Measurements from ENCODE around the gene TBC1D22A.

TBC1D22A gene

DNA sequence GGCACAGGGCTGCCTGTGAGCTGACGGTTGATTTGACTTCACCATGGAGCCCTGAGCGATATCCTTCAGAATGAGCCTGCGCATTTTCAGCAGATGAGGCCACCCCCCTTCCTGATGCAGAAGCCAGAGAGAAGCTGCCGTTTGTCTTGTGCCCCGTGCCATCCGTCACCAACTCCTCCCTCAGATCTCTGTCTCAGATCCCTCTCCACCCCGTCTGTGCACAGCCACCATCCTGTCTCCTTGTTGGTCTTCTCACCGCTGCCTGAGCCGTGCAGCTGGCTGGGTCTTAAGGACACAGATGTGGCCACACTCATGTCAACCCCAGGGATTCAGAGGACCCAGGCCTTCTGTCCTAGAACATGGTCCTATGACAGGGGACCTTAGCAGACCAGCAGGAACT is 293.9 kb downstream of the TBC1D22A start:
- TF ChIP-seq, protein P1, sequence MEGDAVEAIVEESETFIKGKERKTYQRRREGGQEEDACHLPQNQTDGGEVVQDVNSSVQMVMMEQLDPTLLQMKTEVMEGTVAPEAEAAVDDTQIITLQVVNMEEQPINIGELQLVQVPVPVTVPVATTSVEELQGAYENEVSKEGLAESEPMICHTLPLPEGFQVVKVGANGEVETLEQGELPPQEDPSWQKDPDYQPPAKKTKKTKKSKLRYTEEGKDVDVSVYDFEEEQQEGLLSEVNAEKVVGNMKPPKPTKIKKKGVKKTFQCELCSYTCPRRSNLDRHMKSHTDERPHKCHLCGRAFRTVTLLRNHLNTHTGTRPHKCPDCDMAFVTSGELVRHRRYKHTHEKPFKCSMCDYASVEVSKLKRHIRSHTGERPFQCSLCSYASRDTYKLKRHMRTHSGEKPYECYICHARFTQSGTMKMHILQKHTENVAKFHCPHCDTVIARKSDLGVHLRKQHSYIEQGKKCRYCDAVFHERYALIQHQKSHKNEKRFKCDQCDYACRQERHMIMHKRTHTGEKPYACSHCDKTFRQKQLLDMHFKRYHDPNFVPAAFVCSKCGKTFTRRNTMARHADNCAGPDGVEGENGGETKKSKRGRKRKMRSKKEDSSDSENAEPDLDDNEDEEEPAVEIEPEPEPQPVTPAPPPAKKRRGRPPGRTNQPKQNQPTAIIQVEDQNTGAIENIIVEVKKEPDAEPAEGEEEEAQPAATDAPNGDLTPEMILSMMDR (IDR thresholded peaks at IDR 0.05; ENCODE audit: extremely low read depth, missing control alignments): no peak
- DNase-seq (ENCODE audit: low spot score): no peak

DNA sequence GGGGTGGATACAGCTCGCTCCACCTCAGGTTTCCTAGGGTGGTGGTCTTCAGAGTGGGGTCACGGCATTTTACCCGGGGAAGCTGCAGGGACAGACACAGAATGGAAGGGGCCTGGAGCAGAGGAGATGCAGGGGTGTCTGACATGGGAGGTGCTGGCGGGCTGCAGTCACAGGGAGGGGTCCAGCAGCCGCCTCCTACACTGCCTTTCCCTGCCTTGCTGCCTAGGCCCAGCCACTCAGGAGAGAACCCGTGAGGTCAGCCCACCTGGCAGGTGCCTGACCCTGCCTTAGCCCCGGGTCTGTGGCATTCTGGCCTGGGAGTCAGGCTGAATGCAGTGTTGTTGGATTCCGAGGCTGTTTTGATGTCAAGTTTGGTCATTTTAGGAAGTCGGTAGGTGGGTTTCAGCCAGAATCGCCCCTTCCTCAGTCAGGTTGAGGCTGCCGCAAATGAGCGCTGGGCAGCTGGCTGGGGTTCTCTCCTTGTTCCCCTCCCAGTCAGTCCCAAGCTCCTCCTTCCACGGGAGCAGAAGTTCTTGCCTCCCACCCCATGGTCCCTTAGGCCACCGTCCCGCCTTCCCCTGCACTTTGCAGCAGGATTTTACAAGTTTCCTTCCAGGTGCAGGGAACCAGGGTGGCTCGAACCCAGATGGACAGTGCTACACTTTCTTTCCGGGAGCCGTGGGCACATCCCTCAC is 294.5 kb downstream of the TBC1D22A start:
- TF ChIP-seq, protein P1 (IDR thresholded peaks at IDR 0.05; ENCODE audit: extremely low read depth, missing control alignments): no peak
- DNase-seq (ENCODE audit: low spot score): no peak

DNA sequence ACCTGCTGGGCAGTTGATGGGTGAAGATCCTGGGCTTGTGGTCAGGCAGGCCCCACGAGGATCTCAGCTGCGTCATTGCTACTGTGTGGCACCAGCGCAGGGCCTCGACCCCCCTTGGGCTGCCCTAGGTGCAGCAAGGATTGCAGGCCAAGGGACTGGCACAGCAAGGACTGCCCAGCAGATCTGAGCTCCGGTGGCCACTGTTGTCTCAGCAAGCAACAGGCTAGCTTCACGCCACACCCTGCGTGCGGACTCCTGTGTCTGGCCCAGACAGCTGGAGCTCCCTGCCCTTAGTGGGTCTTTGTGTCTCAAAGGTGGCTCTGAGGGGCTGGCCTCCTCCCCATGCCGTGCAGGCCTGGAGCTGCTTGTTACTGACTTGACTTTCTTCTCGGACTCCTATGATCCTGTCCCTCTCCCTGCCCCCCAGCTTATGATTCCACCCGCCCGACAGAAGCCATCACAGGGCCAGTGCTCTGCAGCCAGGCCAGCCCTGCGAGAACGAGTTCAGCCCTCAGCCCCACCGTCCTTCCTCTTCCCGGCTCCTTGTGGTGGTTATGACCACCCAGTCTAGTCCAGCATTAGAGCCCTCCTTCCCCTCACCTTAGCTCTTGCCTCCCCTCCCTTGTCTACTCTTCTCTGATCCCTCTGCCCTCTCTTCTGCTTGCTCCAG is 295.6 kb downstream of the TBC1D22A start:
- TF ChIP-seq, protein P1 (IDR thresholded peaks at IDR 0.05; ENCODE audit: extremely low read depth, missing control alignments): no peak
- DNase-seq (ENCODE audit: low spot score): no peak

DNA sequence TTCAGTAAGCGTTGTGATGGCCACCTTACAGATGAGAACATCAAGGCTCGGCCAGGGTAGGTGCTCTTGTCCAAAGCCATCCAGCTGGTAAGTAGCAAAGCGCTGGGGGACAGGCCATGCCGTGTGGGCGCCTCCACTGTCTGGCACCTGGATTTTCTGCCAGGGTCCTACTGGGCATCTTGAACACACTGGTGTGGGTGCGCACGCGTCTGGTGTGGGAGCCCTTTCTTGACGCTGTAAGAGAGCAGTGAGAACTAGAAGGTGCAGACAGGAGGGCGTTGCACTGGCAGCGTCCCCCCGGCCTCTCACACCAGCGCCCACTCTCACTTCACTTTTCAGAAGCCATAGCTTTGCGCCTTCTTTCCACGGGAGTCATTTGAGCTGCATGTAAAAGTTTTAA is 296.6 kb downstream of the TBC1D22A start:
- TF ChIP-seq, protein P1 (IDR thresholded peaks at IDR 0.05; ENCODE audit: extremely low read depth, missing control alignments): no peak
- no peak for DNase-seq (ENCODE audit: low spot score)

DNA sequence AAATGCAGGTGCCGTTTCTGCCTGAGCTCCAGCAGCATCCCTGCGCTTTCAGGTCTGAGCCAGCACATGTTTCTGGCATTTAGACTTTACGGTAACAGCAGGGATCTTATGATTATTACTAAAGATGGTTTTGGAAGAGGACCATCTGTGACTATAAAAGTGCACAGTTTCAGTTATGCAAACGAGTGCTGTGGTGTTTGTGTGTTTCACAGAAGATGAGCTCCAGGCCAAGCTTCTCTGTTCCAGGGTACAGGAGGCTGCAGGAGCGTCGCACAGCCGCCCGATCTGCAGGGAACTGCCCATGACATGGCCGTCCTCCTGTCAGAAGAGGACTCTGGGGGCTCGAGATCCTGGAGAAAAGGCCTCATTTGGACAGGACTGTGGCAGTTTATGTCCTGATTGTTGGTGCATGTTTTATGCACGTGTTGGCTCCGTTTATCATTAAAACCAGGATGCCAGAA is 297.3 kb downstream of the TBC1D22A start:
- TF ChIP-seq, protein P1 (IDR thresholded peaks at IDR 0.05; ENCODE audit: extremely low read depth, missing control alignments): no peak
- peak; percentile 55 for DNase-seq (ENCODE audit: low spot score)

DNA sequence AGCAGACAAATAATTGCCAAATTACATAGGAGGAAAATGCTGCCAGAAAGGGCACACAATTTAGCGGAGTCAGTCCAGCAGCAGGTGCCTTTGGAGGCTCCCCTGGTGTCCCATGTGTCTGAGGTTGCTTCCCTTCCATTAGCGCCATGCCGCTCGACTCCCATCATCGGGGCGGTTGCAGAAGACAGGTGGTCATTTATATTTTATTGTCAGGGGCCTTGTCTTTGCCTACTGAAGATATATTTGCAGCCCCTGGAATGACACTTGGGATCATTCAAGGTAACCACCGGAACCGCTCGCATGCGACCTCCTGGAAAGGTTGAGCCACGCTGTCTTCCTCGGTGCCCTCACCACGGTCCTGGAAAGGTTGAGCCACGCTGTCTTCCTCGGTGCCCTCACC is 298.3 kb downstream of the TBC1D22A start:
- DNase-seq (ENCODE audit: low spot score): no peak
- TF ChIP-seq, protein P1 (IDR thresholded peaks at IDR 0.05; ENCODE audit: extremely low read depth, missing control alignments): no peak

DNA sequence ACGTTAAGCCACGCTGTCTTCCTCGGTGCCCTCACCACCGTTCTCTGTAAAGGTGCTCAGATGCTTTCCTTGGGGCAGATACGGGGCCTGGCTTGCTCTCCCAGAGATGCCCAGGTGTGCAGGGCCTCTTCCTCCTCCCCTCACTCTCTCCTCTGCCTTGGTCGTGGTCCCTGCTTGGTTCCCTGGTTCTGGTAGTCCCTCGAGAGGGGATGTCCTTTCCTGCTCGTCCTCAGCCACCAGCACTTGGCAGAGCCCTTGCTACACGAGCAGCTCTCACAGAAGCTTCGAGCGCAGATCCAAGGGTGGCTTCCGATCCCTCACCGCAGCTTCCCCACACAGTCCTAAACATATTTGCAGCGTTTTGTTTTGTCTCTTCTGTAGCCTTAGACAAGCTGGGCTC is 298.8 kb downstream of the TBC1D22A start:
- TF ChIP-seq, protein P1 (IDR thresholded peaks at IDR 0.05; ENCODE audit: extremely low read depth, missing control alignments): no peak
- no peak for DNase-seq (ENCODE audit: low spot score)
